ENCODE measurements around the gene MYRIP. TPM values are rescaled to one million over a fixed set of nuclear protein-coding genes. Genes with fewer than 3 reads are reported as not detected.

The MYRIP gene
- total RNA-seq, 1 experiment from 2014 or later: not detected

DNA sequence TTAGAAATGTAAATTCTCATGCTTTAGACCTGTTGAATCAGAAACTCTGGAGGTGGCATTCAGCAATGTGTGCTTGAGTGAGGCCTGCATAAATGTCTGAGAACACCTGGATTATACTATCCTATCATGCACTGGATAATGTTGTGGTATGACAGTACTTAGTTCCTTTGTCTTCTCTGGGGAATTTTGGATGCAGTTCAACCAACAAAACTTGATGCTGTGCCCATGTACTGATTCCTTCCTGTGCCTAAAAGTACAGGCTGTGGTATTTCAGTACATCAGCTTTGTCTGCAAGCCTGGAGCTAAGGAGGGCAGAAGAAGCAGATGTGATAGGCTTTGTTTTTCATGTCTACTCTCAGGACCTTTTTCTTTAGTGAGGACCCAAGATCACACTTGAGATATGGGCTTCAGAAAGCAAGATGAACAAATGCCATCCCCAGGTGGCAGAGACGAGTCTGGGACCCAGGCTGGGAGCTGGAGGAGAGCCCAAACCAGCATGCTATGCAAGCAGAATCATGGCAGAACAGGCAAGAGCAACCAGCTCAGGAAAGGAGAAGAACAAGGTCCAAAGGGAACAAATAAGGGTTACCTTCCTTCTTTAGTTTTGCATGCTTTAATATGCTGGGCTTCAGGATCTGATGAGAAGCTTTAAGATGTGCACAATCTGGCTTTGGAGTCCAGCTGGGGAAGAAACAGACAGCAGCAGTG lies 124.7 kb downstream of the MYRIP start:
- H3K9ac ChIP-seq (ENCODE audit: low read length): no peak overlapping the region
- H3F3A ChIP-seq (ENCODE audit: low read length, unreplicated experiment): no peaks in the 10 kb centered on the region
- H3K9me3 ChIP-seq (ENCODE audit: low read length): no peaks in the 10 kb centered on the region
- ChIA-PET POLR2A (ENCODE audit: unreplicated experiment) (no interaction called here), CTCF (no interaction called here)
- H3K79me2 ChIP-seq (ENCODE audit: low read length): no peaks in the 10 kb centered on the region
- H2AFZ ChIP-seq (ENCODE audit: low read length): no peak overlapping the region
- ATAC-seq (no peak), DNase-seq (no peak)
- no peaks in the 10 kb centered on the region for H3K27me3 ChIP-seq (ENCODE audit: low read length)
- no peak overlapping the region for H3K4me2 ChIP-seq (ENCODE audit: low read length)
- no peak for TF ChIP-seq EZH2 (IDR thresholded peaks at IDR 0.05; ENCODE audit: low read length, unreplicated experiment)
- TF ChIP-seq EZH2phosphoT487 (IDR thresholded peaks at IDR 0.05; ENCODE audit: borderline replicate concordance, low read length): no peak
- TF ChIP-seq, protein P1, sequence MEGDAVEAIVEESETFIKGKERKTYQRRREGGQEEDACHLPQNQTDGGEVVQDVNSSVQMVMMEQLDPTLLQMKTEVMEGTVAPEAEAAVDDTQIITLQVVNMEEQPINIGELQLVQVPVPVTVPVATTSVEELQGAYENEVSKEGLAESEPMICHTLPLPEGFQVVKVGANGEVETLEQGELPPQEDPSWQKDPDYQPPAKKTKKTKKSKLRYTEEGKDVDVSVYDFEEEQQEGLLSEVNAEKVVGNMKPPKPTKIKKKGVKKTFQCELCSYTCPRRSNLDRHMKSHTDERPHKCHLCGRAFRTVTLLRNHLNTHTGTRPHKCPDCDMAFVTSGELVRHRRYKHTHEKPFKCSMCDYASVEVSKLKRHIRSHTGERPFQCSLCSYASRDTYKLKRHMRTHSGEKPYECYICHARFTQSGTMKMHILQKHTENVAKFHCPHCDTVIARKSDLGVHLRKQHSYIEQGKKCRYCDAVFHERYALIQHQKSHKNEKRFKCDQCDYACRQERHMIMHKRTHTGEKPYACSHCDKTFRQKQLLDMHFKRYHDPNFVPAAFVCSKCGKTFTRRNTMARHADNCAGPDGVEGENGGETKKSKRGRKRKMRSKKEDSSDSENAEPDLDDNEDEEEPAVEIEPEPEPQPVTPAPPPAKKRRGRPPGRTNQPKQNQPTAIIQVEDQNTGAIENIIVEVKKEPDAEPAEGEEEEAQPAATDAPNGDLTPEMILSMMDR (conservative IDR thresholded peaks at IDR 0.05; ENCODE audit: low read depth, low read length): no peak
- no peak overlapping the region for H3K27ac ChIP-seq (ENCODE audit: low read length)
- no peaks in the 10 kb centered on the region for H3K4me1 ChIP-seq (ENCODE audit: insufficient read depth, low read length)
- H3K9me2 ChIP-seq (replicated peaks; ENCODE audit: low read length): no peaks in the 10 kb centered on the region
- H4K20me1 ChIP-seq (ENCODE audit: low read length): no peaks in the 10 kb centered on the region
- intact Hi-C loops (cut with micrococcal nuclease): no loop called here
- BruUV-seq (replicated peaks): no TSS peak
- H3K36me3 ChIP-seq (ENCODE audit: low read depth, low read length): no peaks in the 10 kb centered on the region
- H3K4me3 ChIP-seq (ENCODE audit: low read length): no peak overlapping the region

DNA sequence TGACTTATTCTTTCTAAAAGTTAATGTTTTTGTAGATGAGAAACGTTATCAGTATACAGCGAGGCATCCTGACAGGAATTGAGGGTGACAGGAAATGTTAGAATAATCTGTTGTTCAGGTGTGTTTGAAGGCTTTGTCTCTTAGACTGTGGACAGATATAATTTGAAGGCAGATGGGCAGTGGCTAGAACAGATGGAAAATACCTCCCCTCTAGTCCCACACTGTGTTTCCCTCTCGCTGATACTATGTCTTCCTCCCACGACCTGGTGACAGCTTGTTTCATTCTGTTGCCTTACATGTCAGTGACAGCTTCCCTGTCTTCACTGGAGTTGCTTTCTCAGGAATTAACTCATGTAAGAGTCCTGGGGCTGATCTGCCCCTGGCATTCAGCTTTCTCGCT lies 125.3 kb downstream of the MYRIP start:
- no peaks in the 10 kb centered on the region for H3K4me1 ChIP-seq (ENCODE audit: insufficient read depth, low read length)
- POLR2A ChIA-PET (ENCODE audit: unreplicated experiment): no interaction called here
- H3K4me2 ChIP-seq (ENCODE audit: low read length): no peak overlapping the region
- TF ChIP-seq EZH2phosphoT487 (IDR thresholded peaks at IDR 0.05; ENCODE audit: borderline replicate concordance, low read length) (no peak), EZH2 (IDR thresholded peaks at IDR 0.05; ENCODE audit: low read length, unreplicated experiment) (no peak)
- TF ChIP-seq, protein P1 (conservative IDR thresholded peaks at IDR 0.05; ENCODE audit: low read depth, low read length): no peak
- no peak overlapping the region for H3K27ac ChIP-seq (ENCODE audit: low read length)
- H3K9ac ChIP-seq (ENCODE audit: low read length): no peak overlapping the region
- no peak overlapping the region for H3K4me3 ChIP-seq (ENCODE audit: low read length)
- intact Hi-C loops (cut with micrococcal nuclease): no loop called here
- ATAC-seq (no peak), DNase-seq (no peak)
- H3F3A ChIP-seq (ENCODE audit: low read length, unreplicated experiment): no peaks in the 10 kb centered on the region
- no peaks in the 10 kb centered on the region for H3K36me3 ChIP-seq (ENCODE audit: low read depth, low read length)
- CTCF ChIA-PET: no interaction called here
- H3K9me2 ChIP-seq (replicated peaks; ENCODE audit: low read length): no peaks in the 10 kb centered on the region
- H3K27me3 ChIP-seq (ENCODE audit: low read length): no peaks in the 10 kb centered on the region
- no peaks in the 10 kb centered on the region for H4K20me1 ChIP-seq (ENCODE audit: low read length)
- BruUV-seq (replicated peaks): no TSS peak
- no peak overlapping the region for H2AFZ ChIP-seq (ENCODE audit: low read length)
- no peaks in the 10 kb centered on the region for H3K9me3 ChIP-seq (ENCODE audit: low read length)
- H3K79me2 ChIP-seq (ENCODE audit: low read length): no peaks in the 10 kb centered on the region

DNA sequence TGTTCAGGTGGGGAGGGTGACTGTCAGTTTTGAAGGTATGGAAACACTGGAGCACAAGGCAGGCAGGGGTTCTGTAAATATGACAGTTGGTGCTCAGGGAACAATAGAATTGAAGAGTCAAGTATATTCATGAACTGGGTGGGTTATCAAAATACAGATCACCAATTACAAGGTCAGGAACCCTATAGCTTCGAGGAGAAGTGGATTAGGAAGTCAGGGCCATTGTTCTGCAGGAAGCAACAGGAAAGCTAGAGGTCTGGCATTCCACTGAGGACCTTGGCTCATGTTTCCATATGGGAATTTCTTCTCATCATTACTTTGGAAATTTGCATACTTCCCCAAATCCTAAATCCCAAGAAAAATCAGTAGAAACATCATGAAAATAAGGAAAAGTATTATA lies 125.9 kb downstream of the MYRIP start:
- no peak overlapping the region for H3K4me2 ChIP-seq (ENCODE audit: low read length)
- H3K9ac ChIP-seq (ENCODE audit: low read length): no peak overlapping the region
- no peaks in the 10 kb centered on the region for H3K36me3 ChIP-seq (ENCODE audit: low read depth, low read length)
- H3K4me3 ChIP-seq (ENCODE audit: low read length): no peak overlapping the region
- ATAC-seq (no peak), DNase-seq (no peak)
- H3K27ac ChIP-seq (ENCODE audit: low read length): no peak overlapping the region
- H2AFZ ChIP-seq (ENCODE audit: low read length): no peak overlapping the region
- POLR2A ChIA-PET (ENCODE audit: unreplicated experiment): no interaction called here
- no peaks in the 10 kb centered on the region for H3K79me2 ChIP-seq (ENCODE audit: low read length)
- CTCF ChIA-PET: no interaction called here
- no peaks in the 10 kb centered on the region for H3F3A ChIP-seq (ENCODE audit: low read length, unreplicated experiment)
- no peaks in the 10 kb centered on the region for H3K4me1 ChIP-seq (ENCODE audit: insufficient read depth, low read length)
- no peaks in the 10 kb centered on the region for H3K27me3 ChIP-seq (ENCODE audit: low read length)
- no peak for TF ChIP-seq EZH2 (IDR thresholded peaks at IDR 0.05; ENCODE audit: low read length, unreplicated experiment)
- TF ChIP-seq, protein P1 (conservative IDR thresholded peaks at IDR 0.05; ENCODE audit: low read depth, low read length): no peak
- TF ChIP-seq EZH2phosphoT487 (IDR thresholded peaks at IDR 0.05; ENCODE audit: borderline replicate concordance, low read length): no peak
- no peaks in the 10 kb centered on the region for H4K20me1 ChIP-seq (ENCODE audit: low read length)
- no TSS peak for BruUV-seq (replicated peaks)
- no peaks in the 10 kb centered on the region for H3K9me2 ChIP-seq (replicated peaks; ENCODE audit: low read length)
- no peaks in the 10 kb centered on the region for H3K9me3 ChIP-seq (ENCODE audit: low read length)
- intact Hi-C loops (cut with micrococcal nuclease): no loop called here
